Stimulated activated naive CD4-positive, alpha-beta T cell treated with Interleukin-2 at 50 U/mL for 16 hours (primary cell): Measurements from ENCODE around the gene ZNF614.
A peak's percentile ranks its signal among the peaks of the same experiment; 100 is the strongest.
"Not testable (repeated sequence)": the region's sequence is repeated elsewhere in the genome, so short reads cannot be mapped to it uniquely, and the experiment has no call there.

Source experiments
- DNase-seq: peaks from one replicate; lab custom pipeline; 2025; lab: John Stamatoyannopoulos, UW

The ZNF614 gene

DNA sequence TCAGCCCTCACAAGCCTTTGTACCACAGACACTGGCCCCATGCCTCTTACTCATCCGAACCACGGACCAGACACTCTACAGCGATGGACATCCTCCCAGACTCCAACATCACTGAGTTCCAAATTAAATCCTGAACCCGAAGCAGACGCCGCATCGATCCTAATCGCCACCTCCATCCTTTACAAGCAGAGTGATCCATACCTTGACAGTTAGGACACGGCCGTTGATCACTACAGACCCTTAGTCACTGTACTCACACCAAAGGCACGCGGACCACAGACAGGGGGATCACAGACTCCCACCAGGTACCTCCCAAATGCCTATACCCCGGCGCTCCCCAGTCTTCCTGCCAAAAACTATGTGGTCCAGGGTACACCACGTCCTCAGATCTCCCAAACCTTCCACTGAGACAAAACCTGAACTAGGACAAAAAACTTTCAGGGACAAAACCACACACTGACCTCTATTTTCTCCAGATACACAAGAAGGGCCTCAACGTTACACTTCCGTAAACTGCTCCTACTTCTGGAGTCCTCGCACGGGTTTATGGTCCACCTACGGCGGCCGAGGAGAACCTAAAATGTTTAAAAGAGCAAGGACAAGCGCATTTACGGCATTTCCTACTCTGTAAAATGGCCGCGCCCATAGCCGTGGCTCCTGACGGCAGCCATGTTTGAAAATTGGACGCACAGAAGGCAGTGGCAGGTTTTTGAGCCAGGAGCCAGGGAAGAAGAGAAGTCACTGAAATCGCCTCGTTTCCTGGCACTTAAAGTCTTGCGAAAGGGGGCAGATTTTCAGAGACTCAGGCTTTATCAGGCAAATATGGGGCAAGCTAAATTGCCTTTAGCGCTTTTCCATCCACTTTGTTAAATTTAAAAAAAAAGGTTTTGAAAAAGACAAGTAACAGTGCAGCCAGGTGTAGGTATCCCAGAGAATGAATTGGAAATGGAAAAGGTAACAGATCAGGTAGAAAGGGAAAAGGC lies 41.6 kb downstream of the ZNF614 start, which contains the start of gene ZNF350:
ZNF350 (minus strand) TSS at position 532 of the 983 bp plus-strand sequence. CDS start 12,480 bp downstream, outside the sequence.
- DNase-seq, result peak; percentile 86

DNA sequence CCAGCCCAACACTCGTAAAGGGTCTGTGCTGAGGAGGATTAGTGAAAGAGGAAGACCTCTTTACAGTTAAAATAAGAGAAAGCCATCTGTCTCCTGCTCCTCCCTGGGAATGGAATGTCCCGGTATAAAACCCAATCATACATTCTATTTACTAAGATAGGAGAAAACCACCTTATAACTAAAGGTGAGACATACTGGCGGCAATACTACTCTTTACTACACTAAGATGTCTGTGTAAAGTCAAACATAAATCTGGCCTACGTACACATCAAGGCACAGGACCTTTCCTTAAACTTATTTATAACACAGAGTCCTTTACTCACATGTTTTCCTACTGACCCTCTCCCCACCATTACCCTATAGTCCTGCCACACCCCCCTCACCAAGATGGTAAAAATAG lies 44.8 kb downstream of the ZNF614 start:
- DNase-seq, result no peak

DNA sequence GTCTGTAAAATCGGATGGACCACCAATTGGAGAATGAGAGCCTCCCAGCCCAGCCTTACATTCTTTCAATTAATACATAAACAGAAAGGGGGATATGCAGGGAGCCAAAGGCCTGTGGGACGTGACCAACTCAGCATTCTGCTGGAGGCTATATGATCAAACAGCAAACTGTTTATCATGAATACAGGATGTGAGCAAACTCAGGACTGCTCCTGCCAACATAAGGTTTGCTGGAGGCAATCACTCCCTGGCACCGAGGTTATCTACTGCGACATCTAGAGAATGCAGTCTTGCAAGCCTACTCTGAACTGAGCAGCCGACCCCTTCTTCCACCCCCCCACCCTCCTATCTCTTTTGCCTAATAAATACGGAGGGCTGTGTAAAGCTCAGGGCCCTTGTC lies 47.3 kb downstream of the ZNF614 start:
- DNase-seq, result not testable (repeated sequence)

DNA sequence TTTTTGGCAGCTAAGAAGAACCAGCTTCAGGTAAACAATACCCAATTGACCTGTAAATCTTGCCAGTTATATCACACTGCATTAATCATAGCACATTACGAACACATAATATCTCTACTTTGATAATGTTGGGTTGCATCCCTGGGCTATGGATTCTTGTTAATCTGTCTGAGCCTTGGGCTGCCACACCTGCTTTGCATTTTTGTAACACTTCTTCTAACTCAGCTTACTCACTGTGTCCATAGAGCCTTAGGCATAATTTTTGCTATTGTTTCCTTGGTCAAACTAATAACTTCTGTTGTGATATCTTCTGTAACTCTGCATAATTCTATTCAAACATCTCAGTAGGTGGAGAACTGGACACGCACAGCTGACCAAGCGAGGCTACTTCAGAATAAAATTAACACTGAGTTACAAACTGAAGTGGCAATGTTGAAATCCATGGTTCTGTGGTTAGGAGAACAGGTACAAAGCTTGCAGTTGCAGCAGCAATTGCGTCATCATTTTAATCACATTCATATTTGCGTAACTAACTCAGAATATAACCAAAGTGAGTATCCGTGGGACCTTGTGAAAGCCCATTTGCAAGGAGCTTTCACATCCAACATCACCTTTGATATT lies 48.0 kb downstream of the ZNF614 start:
- DNase-seq, result no peak

DNA sequence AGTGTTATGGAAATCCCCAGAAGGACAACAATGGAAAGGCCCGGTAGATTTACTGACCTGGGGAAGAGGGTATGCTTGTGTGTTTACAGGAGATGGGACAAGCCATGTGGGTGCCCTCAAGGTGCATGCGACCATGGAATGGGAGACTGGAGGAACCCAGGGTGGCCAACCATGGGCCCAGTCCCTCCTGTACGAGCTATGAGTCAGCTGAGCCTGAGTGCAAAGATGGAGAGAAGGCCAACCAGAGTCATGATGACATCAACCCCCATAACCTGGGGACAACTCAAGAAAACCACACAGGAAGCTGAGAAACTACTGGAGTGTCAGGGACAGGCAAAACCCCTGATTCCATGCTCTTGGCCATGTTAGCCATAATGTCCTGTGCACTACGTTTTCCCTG lies 49.3 kb downstream of the ZNF614 start:
- DNase-seq, result no peak

DNA sequence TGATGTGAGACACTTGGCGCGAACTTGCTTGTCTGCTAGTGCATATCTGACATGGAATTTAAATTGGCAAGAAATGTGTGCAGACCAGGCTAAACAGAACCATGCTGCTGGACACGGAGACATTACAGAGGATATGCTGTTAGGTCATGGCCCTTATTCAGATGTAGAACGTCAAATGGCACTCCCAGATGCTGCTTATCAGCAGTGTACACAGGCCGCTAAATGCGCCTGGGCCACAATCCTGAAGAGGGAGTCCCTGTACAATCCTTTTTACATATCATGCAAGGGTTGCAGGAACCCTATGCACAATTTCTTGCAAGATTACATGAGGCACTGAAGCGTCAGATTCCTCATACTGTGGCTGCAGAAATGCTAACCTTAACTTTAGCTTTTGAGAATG lies 50.8 kb downstream of the ZNF614 start:
- DNase-seq, result no peak

DNA sequence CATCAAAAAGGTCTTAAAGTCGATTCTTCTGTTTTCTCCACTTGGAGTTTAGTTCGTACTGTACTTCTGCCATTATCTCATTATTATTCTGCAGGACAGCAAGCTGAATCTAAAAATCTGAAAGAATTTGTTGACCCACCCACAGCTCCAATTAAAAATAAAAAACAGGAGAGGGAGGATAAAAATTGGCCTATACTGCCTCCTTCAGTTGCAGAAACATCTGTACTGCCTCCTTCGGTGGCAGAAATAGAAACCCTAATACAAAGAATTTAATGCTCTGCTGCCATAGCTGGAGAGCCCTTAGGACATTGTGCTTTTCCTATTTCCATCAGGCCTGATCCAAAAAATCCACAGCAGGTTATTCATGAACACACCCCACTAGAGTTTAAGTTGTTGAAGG lies 51.3 kb downstream of the ZNF614 start:
- no peak for DNase-seq

DNA sequence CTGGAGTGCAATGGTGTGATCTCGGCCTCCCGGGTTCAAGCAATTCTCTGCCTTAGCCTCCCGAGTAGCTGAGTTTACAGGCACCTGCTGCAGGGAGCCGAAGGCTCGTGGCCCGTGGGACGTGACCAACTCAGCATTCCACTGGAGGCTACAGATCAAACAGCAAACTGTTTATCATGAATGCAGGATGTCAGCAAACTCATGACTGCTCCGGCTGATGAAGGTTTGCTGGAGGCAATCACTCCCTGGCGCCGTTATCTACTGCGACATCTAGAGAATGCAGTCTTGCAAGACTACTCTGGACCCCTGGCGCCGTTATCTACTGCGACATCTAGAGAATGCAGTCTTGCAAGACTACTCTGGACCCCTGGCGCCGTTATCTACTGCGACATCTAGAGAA lies 52.4 kb downstream of the ZNF614 start:
- not testable (repeated sequence) for DNase-seq

DNA sequence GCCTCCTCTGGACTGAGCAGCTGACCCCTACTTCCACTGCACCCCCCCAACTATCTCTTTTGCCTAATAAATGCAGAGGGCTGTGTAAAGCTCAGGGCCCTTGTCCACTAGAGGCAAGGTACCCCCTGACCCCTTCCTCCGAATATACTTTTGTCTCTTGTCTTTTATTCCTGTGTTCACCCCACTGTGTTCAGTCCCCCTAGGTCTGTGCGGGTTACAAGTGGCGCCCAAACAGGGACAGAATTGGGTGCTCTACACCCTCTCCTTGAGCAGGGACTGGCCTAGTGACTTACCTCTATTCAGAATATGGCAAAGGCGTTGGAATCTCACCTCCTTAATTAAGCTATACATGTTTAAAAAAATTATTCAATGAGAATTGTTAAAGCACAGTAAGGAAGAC lies 56.6 kb downstream of the ZNF614 start:
- DNase-seq, result no peak

DNA sequence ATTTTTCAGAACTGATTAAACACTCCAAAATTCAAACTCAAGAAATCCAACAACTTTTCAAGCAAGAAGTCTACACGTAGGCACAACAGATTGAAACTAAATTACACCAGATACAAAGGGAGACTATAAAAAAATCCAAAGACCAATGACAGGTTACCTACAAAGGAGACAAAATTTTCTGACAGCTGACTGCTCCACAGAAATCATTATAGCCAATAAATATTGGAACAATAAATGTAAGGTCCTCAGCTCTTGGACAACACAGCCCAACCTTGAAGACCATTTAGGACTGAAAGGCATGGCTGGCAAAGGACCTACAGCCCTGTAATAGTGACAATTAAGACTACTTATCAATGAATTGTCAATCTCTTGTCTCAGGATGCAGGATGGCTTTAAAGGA lies 57.5 kb downstream of the ZNF614 start:
- DNase-seq, result no peak

DNA sequence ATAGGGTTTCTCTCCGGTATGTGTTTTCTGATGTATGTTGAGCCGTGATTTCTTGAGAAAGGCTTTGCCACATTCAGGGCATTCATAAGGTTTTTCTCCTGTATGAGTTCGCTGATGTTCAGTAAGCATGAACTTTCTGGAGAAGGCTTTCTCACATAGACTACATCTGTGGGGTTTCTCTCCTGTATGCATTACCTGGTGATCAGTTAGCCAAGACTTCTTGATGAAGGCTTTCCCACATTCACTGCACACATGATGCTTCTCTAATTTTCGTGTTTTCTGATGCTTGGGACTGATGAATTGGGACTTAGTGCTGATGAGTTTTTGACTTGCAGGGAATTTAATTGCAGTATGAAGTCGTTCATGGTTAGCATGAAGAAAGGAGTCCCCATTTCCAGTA lies 62.6 kb downstream of the ZNF614 start:
- DNase-seq, result no peak
